ENCODE results near the gene TIGD1.
"Not testable (repeated sequence)": the region's sequence is repeated elsewhere in the genome, so short reads cannot be mapped to it uniquely, and the experiment has no call there.

DNA sequence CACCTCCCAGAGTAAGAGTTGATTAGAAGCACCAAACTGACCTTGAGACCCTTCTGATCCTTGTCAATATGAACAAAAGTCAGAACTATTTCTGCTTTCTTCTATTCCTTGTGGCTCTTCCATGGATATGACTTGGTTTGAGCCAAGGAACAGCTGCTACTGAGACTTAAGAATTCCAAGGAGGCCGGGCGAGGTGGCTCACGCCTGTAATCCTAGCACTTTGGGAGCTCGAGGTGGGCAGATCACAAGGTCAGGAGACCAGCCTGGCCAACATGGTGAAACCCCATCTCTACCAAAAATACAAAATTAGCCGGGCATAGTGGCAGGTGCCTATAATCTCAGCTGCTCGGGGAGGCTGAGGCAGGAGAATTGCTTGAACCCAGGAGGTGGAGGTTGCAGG is 20.1 kb upstream of the TIGD1 start:
- TF ChIP-seq EZH2 (IDR thresholded peaks at IDR 0.05); POLR2AphosphoS5 (IDR thresholded peaks at IDR 0.05; ENCODE audit: borderline replicate concordance, low read depth, low read length); FOXP2 (optimal IDR thresholded peaks at IDR 0.05; ENCODE audit: control extremely low read depth, extremely low read length, insufficient read depth): not testable (repeated sequence)
